ENCODE data around the gene EPHA2. TPM values are rescaled to one million over a fixed set of nuclear protein-coding genes. Genes with fewer than 3 reads are reported as not detected.

Gene EPHA2
- total and polyA plus RNA-seq, 12 donors: 7.8 to 25.1 (median 11.3) TPM

DNA sequence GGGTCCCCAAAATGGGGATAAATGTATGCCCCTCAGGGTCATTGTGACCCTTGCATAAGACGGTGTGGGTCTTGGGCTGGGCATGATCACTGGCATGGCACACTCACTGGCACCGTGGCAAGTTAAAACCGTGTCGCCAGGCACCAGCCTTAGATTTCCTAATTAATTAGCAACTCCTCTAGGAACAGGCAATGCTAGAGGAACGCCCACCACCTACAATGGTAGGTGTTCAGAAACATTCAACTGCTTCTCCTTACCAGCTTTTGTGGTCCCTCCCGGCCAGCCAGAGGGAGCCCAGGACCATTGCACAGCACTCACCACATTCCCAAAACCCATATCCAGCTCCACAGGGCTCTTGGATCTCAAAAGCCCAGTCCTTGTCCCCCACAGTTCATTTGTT lies 36.4 kb downstream of the EPHA2 start:
- no peak overlapping the region for H3K27ac ChIP-seq
- H3K4me1 ChIP-seq: peaks cover 0 to 20% (median 0%) of the 10 kb centered on the region in 9 donors
- H3K9me3 ChIP-seq: no peaks in the 10 kb centered on the region
- TF ChIP-seq, protein P1, sequence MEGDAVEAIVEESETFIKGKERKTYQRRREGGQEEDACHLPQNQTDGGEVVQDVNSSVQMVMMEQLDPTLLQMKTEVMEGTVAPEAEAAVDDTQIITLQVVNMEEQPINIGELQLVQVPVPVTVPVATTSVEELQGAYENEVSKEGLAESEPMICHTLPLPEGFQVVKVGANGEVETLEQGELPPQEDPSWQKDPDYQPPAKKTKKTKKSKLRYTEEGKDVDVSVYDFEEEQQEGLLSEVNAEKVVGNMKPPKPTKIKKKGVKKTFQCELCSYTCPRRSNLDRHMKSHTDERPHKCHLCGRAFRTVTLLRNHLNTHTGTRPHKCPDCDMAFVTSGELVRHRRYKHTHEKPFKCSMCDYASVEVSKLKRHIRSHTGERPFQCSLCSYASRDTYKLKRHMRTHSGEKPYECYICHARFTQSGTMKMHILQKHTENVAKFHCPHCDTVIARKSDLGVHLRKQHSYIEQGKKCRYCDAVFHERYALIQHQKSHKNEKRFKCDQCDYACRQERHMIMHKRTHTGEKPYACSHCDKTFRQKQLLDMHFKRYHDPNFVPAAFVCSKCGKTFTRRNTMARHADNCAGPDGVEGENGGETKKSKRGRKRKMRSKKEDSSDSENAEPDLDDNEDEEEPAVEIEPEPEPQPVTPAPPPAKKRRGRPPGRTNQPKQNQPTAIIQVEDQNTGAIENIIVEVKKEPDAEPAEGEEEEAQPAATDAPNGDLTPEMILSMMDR (IDR thresholded peaks at IDR 0.05): no peak
- WGBS, 2 donors: 93 to 94% methylated on average over 6 of the region's 6 CpGs
- peaks cover 0 to 19% (median 8%) of the 10 kb centered on the region in 9 donors for H3K36me3 ChIP-seq
- intact Hi-C loops (cut with DNase I): no loop called here
- no peaks in the 10 kb centered on the region for H3K27me3 ChIP-seq
- DNase-seq: no peak
- ATAC-seq: no peak
- H3K4me3 ChIP-seq: no peak overlapping the region

DNA sequence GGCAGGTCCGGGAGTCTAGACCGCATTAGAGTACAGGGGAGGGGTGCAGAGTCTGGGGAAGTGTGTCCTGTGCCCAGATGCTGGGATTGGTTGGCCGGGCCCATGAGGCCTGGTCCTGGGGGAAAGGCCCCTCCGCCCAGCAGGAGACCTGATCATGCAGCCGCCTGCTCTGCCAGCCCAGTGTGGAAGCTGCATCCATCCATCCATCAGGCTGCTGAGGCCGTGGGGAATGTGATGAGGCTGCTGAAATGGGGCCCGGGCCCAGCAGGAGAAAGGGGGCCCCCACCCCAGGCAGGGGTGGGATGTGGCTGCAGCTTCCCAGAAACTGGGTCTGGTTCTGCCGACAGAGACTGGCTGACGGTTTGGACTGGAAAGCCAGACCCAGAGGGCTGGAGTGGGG lies 37.2 kb downstream of the EPHA2 start:
- ATAC-seq: no peak
- Histone ChIP-seq H3K4me1 (peaks cover 0 to 16% (median 0%) of the 10 kb centered on the region in 9 donors), H3K4me3 (no peak overlapping the region), H3K9me3 (no peaks in the 10 kb centered on the region), H3K27ac (no peak overlapping the region), H3K27me3 (no peaks in the 10 kb centered on the region), H3K36me3 (peaks cover 0 to 11% (median 4%) of the 10 kb centered on the region in 9 donors)
- TF ChIP-seq, protein P1 (IDR thresholded peaks at IDR 0.05): no peak
- intact Hi-C loops (cut with DNase I): no loop called here
- no peak for DNase-seq
- WGBS, 2 donors: 73 to 82% methylated on average over 9 of the region's 9 CpGs

DNA sequence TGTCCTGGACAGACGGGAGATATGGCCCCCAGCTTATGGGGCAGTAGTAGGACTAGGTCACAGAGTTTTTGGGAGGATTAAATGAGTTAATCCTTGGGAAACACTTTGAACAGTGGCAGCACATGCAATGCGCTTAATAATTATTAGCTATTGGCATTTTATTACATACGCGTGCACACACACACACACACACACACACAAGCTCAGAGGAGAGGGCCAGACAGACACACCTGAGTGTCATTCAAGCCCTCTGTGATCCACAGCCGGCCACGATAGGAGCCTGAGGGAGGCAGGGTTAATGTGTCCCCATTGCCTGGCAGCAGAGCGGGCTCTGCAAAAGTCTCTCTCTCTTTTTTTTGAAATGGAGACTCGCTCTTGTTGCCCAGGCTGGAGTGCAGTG lies 37.9 kb downstream of the EPHA2 start:
- H3K27me3 ChIP-seq: no peaks in the 10 kb centered on the region
- H3K36me3 ChIP-seq: peaks cover 0 to 3% (median 0%) of the 10 kb centered on the region in 9 donors
- peaks cover 0 to 12% (median 4%) of the 10 kb centered on the region in 9 donors for H3K4me1 ChIP-seq
- ATAC-seq (no peak), DNase-seq (no peak)
- intact Hi-C loops (cut with DNase I): no loop called here
- TF ChIP-seq, protein P1 (IDR thresholded peaks at IDR 0.05): no peak
- H3K27ac ChIP-seq: no peak overlapping the region
- H3K9me3 ChIP-seq: no peaks in the 10 kb centered on the region
- WGBS, 2 donors: 94 to 98% methylated on average over 8 of the region's 8 CpGs
- H3K4me3 ChIP-seq: no peak overlapping the region

DNA sequence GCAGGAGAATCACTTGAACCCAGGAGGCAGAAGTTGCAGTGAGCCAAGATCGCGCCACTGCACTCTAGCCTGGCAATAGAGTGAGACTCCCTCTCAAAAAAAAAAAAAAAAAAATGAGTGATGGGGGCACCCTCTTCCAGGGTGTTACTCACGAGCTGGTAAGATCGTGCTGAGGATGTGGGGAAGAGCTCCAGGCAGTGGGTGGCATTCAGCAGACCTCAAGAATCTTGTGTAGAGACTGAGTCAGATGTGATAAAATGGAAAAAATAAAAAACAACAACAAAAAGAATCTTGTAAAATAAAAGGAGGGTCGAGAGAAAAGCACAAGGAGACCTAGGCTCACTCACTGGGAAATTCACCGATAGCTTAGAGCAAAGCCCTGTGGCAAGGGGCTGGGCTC lies 38.5 kb downstream of the EPHA2 start:
- no peaks in the 10 kb centered on the region for H3K9me3 ChIP-seq
- no peak for DNase-seq
- H3K27me3 ChIP-seq: no peaks in the 10 kb centered on the region
- WGBS, 2 donors: 93% methylated on average over 6 of the region's 6 CpGs
- no peak overlapping the region for H3K27ac ChIP-seq
- ATAC-seq: no peak
- intact Hi-C loops (cut with DNase I): no loop called here
- H3K4me1 ChIP-seq: peaks cover 0 to 12% (median 8%) of the 10 kb centered on the region in 9 donors
- no peak overlapping the region for H3K4me3 ChIP-seq
- H3K36me3 ChIP-seq: no peaks in the 10 kb centered on the region
- TF ChIP-seq, protein P1 (IDR thresholded peaks at IDR 0.05): no peak

Data from heart right ventricle (tissue), 16 donors.